Stomach smooth muscle (tissue), 2 donors: ENCODE measurements around the gene HHLA2.

Source experiments
- H3K27ac ChIP-seq: one replicate; pipeline ENCODE4 v1.7.0; 2013; ENCODE audit warnings: mild to moderate bottlenecking, low read length, inconsistent platforms
- H3K27me3 ChIP-seq, 2 donors: one replicate each; pipeline ENCODE4 v1.7.0; 2013; ENCODE audit warnings: low read length in 2 of 2; ENCODE audit not compliant: insufficient read depth in 2 of 2, control insufficient read depth in 1 of 2
- H3K36me3 ChIP-seq, 2 donors: one replicate each; pipeline ENCODE4 v1.7.0; 2013; ENCODE audit warnings: low read length in 2 of 2; ENCODE audit not compliant: control insufficient read depth in 2 of 2, insufficient read depth in 2 of 2
- H3K4me1 ChIP-seq: one replicate; pipeline ENCODE4 v1.7.0; 2013; ENCODE audit warnings: low read length; ENCODE audit not compliant: control insufficient read depth, insufficient read depth
- H3K4me3 ChIP-seq, 2 donors: one replicate each; pipeline ENCODE4 v1.7.0; 2013; ENCODE audit warnings: low read length in 2 of 2
- H3K9ac ChIP-seq, 2 donors: one replicate each; pipeline ENCODE4 v1.7.0; 2013; ENCODE audit warnings: low read length in 2 of 2, mild to moderate bottlenecking in 1 of 2
- H3K9me3 ChIP-seq, 2 donors: one replicate each; pipeline ENCODE4 v1.7.0; 2013; ENCODE audit warnings: low read length in 2 of 2; ENCODE audit not compliant: control insufficient read depth in 2 of 2
- donor health status: healthy.
- donor health status: Pancreatic carcinoma.

The HHLA2 gene

GRCh38 chr3:108298056-108298455, 1.7 kb downstream of the HHLA2 start:
- no peaks in the 10 kb centered on the region for H3K36me3 ChIP-seq
- no peak overlapping the region for H3K9ac ChIP-seq
- H3K9me3 ChIP-seq: no peaks in the 10 kb centered on the region
- H3K27me3 ChIP-seq: no peaks in the 10 kb centered on the region
- no peaks in the 10 kb centered on the region for H3K4me1 ChIP-seq
- no peak overlapping the region for H3K4me3 ChIP-seq
- no peak overlapping the region for H3K27ac ChIP-seq

- Histone ChIP-seq H3K4me3 (no peak overlapping the region), H3K4me1 (no peaks in the 10 kb centered on the region), H3K9ac (no peak overlapping the region), H3K27ac (no peak overlapping the region), H3K27me3 (no peaks in the 10 kb centered on the region), H3K36me3 (no peaks in the 10 kb centered on the region), H3K9me3 (no peaks in the 10 kb centered on the region)
These were observed 3.9 kb downstream of the HHLA2 start for GRCh38 chr3:108300103-108300849.

- Histone ChIP-seq H3K36me3 (no peaks in the 10 kb centered on the region), H3K9me3 (no peaks in the 10 kb centered on the region), H3K4me1 (no peaks in the 10 kb centered on the region), H3K27ac (no peak overlapping the region), H3K27me3 (no peaks in the 10 kb centered on the region), H3K4me3 (no peak overlapping the region), H3K9ac (no peak overlapping the region)
These were observed 5.5 kb downstream of the HHLA2 start for GRCh38 chr3:108301695-108302404.

- Histone ChIP-seq H3K9ac (no peak overlapping the region), H3K36me3 (no peaks in the 10 kb centered on the region), H3K27ac (no peak overlapping the region), H3K4me1 (no peaks in the 10 kb centered on the region), H3K4me3 (no peak overlapping the region), H3K27me3 (no peaks in the 10 kb centered on the region), H3K9me3 (no peaks in the 10 kb centered on the region)
These were observed 6.2 kb downstream of the HHLA2 start for GRCh38 chr3:108302570-108302969.

GRCh38 chr3:108305484-108306172, 9.3 kb downstream of the HHLA2 start:
- H3K27me3 ChIP-seq: no peaks in the 10 kb centered on the region
- H3K9ac ChIP-seq: no peak overlapping the region
- no peak overlapping the region for H3K27ac ChIP-seq
- H3K9me3 ChIP-seq: peaks cover 0 to 2% of the 10 kb centered on the region in 2 donors
- H3K36me3 ChIP-seq: no peaks in the 10 kb centered on the region
- H3K4me1 ChIP-seq: no peaks in the 10 kb centered on the region
- H3K4me3 ChIP-seq: no peak overlapping the region

- Histone ChIP-seq H3K4me3 (no peak overlapping the region), H3K27me3 (no peaks in the 10 kb centered on the region), H3K4me1 (no peaks in the 10 kb centered on the region), H3K9me3 (peaks cover 0 to 2% of the 10 kb centered on the region in 2 donors), H3K27ac (no peak overlapping the region), H3K36me3 (no peaks in the 10 kb centered on the region), H3K9ac (no peak overlapping the region)
These were observed 15.4 kb downstream of the HHLA2 start for GRCh38 chr3:108311797-108312196.

- Histone ChIP-seq H3K4me1 (no peaks in the 10 kb centered on the region), H3K27me3 (no peaks in the 10 kb centered on the region), H3K9me3 (peaks cover 0 to 2% of the 10 kb centered on the region in 2 donors), H3K27ac (no peak overlapping the region), H3K36me3 (no peaks in the 10 kb centered on the region), H3K4me3 (no peak overlapping the region), H3K9ac (no peak overlapping the region)
These were observed 16.3 kb downstream of the HHLA2 start for GRCh38 chr3:108312656-108313055.

- H3K27ac ChIP-seq: no peak overlapping the region
- no peaks in the 10 kb centered on the region for H3K36me3 ChIP-seq
- H3K9me3 ChIP-seq: no peaks in the 10 kb centered on the region
- H3K4me1 ChIP-seq: no peaks in the 10 kb centered on the region
- no peaks in the 10 kb centered on the region for H3K27me3 ChIP-seq
- H3K4me3 ChIP-seq: no peak overlapping the region
- no peak overlapping the region for H3K9ac ChIP-seq
These were observed 19.5 kb downstream of the HHLA2 start for GRCh38 chr3:108315767-108316301.

- H3K36me3 ChIP-seq: no peaks in the 10 kb centered on the region
- no peaks in the 10 kb centered on the region for H3K4me1 ChIP-seq
- no peaks in the 10 kb centered on the region for H3K9me3 ChIP-seq
- no peak overlapping the region for H3K27ac ChIP-seq
- no peaks in the 10 kb centered on the region for H3K27me3 ChIP-seq
- no peak overlapping the region for H3K4me3 ChIP-seq
- H3K9ac ChIP-seq: no peak overlapping the region
These were observed 23.2 kb downstream of the HHLA2 start for GRCh38 chr3:108319428-108320082.

- H3K4me3 ChIP-seq: no peak overlapping the region
- H3K9ac ChIP-seq: no peak overlapping the region
- no peaks in the 10 kb centered on the region for H3K36me3 ChIP-seq
- H3K9me3 ChIP-seq: no peaks in the 10 kb centered on the region
- no peak overlapping the region for H3K27ac ChIP-seq
- H3K4me1 ChIP-seq: no peaks in the 10 kb centered on the region
- H3K27me3 ChIP-seq: no peaks in the 10 kb centered on the region
These were observed 24.5 kb downstream of the HHLA2 start for GRCh38 chr3:108320746-108321350.
